GM06990 (cell line): ENCODE measurements around the gene LSM14A.

Experiments used
- DNase-seq: peaks from one replicate; pipeline ENCODE4 v3.0.0-alpha.2; 2011; ENCODE audit not compliant: insufficient read length; ENCODE audit errors: extremely low read depth
- H3K27me3 ChIP-seq: replicated peaks from 2 replicates; pipeline ENCODE4 v1.6.0; 2011; ENCODE audit warnings: low read length; ENCODE audit not compliant: control insufficient read depth, insufficient read depth
- H3K36me3 ChIP-seq: 2 replicates; pipeline ENCODE4 v1.5.1; 2011; ENCODE audit warnings: low read length; ENCODE audit not compliant: control insufficient read depth, insufficient read depth
- H3K4me3 ChIP-seq: replicated peaks from 2 replicates; pipeline ENCODE4 v1.5.1; 2011; ENCODE audit warnings: low read depth, mild to moderate bottlenecking, control low read depth, low read length
- TF ChIP-seq, protein P1 (sequence below): IDR thresholded peaks from 2 replicates; pipeline ENCODE4 v1.5.1; 2011; ENCODE audit warnings: low read length, control low read depth, mild to moderate bottlenecking, inconsistent platforms; ENCODE audit not compliant: insufficient read depth, poor library complexity, severe bottlenecking

Gene LSM14A

DNA sequence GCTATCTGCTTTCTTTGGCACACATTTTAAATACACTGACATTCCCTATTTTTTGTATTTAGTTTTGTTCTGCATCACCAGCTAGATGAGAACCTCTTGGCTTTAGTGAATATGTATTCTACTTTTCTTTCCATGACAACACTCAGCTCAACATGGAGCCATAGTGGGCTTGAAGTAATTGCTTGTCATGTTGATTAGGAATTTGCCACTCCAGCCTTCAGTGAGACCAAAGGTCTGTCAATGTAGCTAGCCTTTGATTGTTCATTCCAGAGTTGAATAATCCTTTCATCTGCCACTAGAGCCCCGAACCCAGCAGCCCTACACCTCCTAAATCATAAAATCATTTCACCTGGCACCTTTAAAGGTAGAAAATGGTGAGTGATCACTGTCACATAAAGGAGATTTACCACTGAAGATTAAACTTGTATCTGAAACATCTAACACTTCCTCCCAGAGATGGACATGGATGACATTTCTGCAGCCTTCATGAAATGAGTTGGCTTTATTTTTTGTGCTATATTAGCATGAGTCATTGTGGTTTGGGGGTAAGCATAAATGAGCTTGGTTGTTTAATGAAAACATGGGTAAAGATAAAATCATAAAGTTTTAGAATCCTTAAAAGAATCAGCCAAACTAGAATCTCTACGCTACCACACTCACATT, 52.8 kb downstream of the LSM14A start:
- TF ChIP-seq, protein P1, sequence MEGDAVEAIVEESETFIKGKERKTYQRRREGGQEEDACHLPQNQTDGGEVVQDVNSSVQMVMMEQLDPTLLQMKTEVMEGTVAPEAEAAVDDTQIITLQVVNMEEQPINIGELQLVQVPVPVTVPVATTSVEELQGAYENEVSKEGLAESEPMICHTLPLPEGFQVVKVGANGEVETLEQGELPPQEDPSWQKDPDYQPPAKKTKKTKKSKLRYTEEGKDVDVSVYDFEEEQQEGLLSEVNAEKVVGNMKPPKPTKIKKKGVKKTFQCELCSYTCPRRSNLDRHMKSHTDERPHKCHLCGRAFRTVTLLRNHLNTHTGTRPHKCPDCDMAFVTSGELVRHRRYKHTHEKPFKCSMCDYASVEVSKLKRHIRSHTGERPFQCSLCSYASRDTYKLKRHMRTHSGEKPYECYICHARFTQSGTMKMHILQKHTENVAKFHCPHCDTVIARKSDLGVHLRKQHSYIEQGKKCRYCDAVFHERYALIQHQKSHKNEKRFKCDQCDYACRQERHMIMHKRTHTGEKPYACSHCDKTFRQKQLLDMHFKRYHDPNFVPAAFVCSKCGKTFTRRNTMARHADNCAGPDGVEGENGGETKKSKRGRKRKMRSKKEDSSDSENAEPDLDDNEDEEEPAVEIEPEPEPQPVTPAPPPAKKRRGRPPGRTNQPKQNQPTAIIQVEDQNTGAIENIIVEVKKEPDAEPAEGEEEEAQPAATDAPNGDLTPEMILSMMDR, result no peak
- Histone ChIP-seq H3K27me3 (no peaks in the 10 kb centered on the region), H3K36me3 (peaks cover 24% of the 10 kb centered on the region), H3K4me3 (no peak overlapping the region)
- DNase-seq, result no peak

DNA sequence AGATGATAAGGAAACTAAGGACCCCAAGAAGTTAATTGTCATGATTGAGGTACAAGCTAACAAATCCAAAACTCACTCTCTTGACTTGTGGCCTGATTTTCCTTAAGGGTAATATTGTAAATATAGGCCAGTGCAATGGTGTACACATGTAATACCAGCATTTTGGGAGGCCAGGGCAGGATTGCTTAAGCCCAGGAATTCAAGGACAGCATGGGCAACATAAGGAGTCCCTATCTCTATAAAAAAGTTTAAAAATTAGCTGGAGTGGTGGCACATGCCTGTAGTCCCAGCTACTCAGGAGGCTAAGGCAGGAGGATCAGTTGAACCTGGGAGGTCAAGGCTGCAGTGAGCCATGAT, 53.3 kb downstream of the LSM14A start:
- DNase-seq, result no peak
- TF ChIP-seq, protein P1, result no peak
- H3K36me3 ChIP-seq, result peaks cover 24% of the 10 kb centered on the region
- H3K27me3 ChIP-seq, result no peaks in the 10 kb centered on the region
- H3K4me3 ChIP-seq, result no peak overlapping the region

DNA sequence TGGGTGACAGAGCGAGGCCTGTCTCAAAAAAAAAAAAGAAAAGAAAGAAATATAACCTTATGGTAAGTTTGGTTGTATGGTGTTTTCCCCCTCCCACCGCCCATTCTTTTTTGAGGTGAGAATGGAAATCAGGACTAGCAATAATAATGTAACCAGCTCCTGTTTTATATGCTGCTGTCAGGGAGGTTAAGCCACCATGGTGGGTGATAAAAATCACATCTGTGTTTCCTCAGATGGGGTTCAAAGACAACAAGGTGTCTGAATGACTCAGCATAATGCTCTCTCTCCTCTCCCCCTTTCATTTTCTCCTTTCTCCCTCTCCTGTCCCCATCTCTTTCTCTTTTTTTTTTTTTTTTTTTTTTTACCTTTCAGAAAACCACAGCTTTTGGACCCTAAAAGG, 53.7 kb downstream of the LSM14A start:
- DNase-seq, result no peak
- H3K36me3 ChIP-seq, result peaks cover 24% of the 10 kb centered on the region

DNA sequence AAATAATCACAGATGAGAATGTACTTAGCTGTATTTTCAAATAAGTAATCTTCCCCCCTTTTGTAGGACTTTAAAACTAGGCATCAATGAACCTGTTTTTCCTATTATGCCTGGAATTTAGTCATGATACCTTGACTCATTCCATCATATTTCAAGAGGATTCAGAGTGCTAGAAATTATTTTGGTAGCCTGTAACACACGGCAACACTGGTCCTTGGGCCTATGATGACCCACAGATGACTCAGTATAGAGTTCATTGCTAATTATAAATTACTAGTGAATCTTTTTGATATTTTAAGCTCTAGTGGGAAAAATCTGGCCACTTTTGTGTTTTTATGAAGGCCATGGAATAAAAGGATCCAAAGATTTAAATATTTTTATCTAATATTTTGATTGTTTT, 56.0 kb downstream of the LSM14A start:
- Histone ChIP-seq H3K36me3 (peaks cover 13% of the 10 kb centered on the region), H3K4me3 (no peak overlapping the region), H3K27me3 (no peaks in the 10 kb centered on the region)
- TF ChIP-seq, protein P1, result no peak
- no peak for DNase-seq

More for the DNA sequence above, 53.7 kb downstream of the LSM14A start:
- Histone ChIP-seq H3K27me3 (no peaks in the 10 kb centered on the region), H3K4me3 (no peak overlapping the region)
- TF ChIP-seq, protein P1, result no peak

DNA sequence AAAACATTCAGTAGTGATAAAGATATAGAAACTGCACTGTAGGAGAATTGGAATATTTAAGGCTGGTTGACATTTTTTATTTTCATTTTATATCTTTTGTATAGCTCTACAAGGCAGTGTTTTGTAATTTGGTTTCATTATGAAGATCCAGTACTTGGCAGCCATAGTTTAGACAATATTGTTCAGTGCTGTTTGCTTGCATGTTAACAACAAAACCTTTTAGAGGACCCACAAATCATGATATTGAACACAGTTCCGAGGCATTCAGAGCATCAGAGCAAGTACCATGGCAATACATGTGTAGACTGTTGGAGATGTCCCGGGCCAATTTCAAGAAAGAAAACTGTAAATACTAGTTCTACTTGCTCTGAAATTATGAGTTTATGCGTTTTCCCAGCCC, 56.5 kb downstream of the LSM14A start:
- no peaks in the 10 kb centered on the region for H3K27me3 ChIP-seq
- no peak for DNase-seq
- peaks cover 10% of the 10 kb centered on the region for H3K36me3 ChIP-seq
- TF ChIP-seq, protein P1, result no peak
- no peak overlapping the region for H3K4me3 ChIP-seq

DNA sequence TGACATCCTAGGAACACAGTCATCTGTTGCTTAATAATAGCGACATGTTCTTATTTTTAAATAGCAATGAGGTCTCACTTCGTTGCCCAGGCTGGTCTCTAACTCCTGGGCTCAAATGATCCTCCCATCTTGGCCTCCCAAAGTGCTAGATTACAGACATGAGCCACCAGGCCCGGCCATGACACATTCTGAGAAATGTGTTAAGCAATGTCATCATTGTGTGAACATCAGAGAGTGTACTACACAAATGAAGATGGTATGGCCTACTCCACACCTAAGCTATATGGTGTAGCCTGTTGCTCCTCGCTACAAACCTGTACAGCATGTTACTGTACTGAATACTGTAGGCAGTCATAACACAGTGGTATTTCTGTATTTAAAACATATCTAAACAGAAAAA, 57.4 kb downstream of the LSM14A start:
- TF ChIP-seq, protein P1, result no peak
- no peak for DNase-seq
- Histone ChIP-seq H3K36me3 (peaks cover 4% of the 10 kb centered on the region), H3K27me3 (no peaks in the 10 kb centered on the region), H3K4me3 (no peak overlapping the region)
